Thoracic aorta (tissue), 2 donors: ENCODE data around the gene TMEM18. TPM values are rescaled to one million over a fixed set of nuclear protein-coding genes. Genes with fewer than 3 reads are reported as not detected.

ENCODE experiments used
- ATAC-seq: fragments of 150-250 bp; one replicate; pipeline ENCODE4 v1.8.0; 2017; ENCODE audit warnings: low read depth; ENCODE audit not compliant: insufficient number of reproducible peaks, low FRiP score
- DNase-seq: peaks from one replicate; pipeline ENCODE4 v3.0.0-alpha.2; 2020; ENCODE audit warnings: low spot score
- H3K27ac ChIP-seq, 2 donors: fragments of 200-600 bp; sonication (generic); 1 replicate in 1 of 2; 2 replicates in 1 of 2; pipeline ENCODE4 v1.5.1; 2016; ENCODE audit warnings: mild to moderate bottlenecking in 2 of 2, moderate library complexity in 2 of 2
- H3K27me3 ChIP-seq: fragments of 200-600 bp; sonication (generic); replicated peaks from 2 replicates; pipeline ENCODE4 v1.6.0; 2016; ENCODE audit warnings: mild to moderate bottlenecking; ENCODE audit not compliant: insufficient read depth
- H3K36me3 ChIP-seq: fragments of 200-600 bp; sonication (generic); one replicate; pipeline ENCODE4 v1.5.1; 2016
- H3K4me1 ChIP-seq, 2 donors: fragments of 200-600 bp; sonication (generic); 1 replicate in 1 of 2; 2 replicates in 1 of 2; pipeline versions ENCODE4 v1.5.1 to v1.6.0; 2016; ENCODE audit warnings: low read depth in 2 of 2, mild to moderate bottlenecking in 1 of 2; ENCODE audit not compliant: control insufficient read depth in 1 of 2
- H3K4me3 ChIP-seq: fragments of 200-600 bp; sonication (generic); 2 replicates; pipeline ENCODE4 v1.5.1; 2016; ENCODE audit warnings: mild to moderate bottlenecking
- H3K9me3 ChIP-seq: fragments of 200-600 bp; sonication (generic); 2 replicates; pipeline ENCODE4 v1.5.1; 2016
- CTCF ChIP-seq: fragments of 200-600 bp; sonication (generic); IDR thresholded peaks from one replicate; pipeline ENCODE4 v1.5.1; 2019; ENCODE audit warnings: antibody characterized with exemption
- total RNA-seq, 2 donors: library from RNA; depleted of rRNA; stranded (reverse); fragments of >200 nt; gene quantifications; one replicate each; pipeline versions ENCODE4 v1.1.0 to v1.2.3, GENCODE V29; 2016

The TMEM18 gene
- total RNA-seq, 2 donors from 2014 or later = 3.1 to 14.8 TPM

GRCh38 chr2:643334-643733 is 33.9 kb downstream of the TMEM18 start:
- Histone ChIP-seq H3K4me3 (no peak overlapping the region), H3K9me3 (no peaks in the 10 kb centered on the region), H3K27me3 (no peaks in the 10 kb centered on the region), H3K36me3 (no peaks in the 10 kb centered on the region), H3K4me1 (no peaks in the 10 kb centered on the region), H3K27ac (no peak overlapping the region)
- ATAC-seq (no peak), DNase-seq (no peak)
- no peak for TF ChIP-seq CTCF

DNA sequence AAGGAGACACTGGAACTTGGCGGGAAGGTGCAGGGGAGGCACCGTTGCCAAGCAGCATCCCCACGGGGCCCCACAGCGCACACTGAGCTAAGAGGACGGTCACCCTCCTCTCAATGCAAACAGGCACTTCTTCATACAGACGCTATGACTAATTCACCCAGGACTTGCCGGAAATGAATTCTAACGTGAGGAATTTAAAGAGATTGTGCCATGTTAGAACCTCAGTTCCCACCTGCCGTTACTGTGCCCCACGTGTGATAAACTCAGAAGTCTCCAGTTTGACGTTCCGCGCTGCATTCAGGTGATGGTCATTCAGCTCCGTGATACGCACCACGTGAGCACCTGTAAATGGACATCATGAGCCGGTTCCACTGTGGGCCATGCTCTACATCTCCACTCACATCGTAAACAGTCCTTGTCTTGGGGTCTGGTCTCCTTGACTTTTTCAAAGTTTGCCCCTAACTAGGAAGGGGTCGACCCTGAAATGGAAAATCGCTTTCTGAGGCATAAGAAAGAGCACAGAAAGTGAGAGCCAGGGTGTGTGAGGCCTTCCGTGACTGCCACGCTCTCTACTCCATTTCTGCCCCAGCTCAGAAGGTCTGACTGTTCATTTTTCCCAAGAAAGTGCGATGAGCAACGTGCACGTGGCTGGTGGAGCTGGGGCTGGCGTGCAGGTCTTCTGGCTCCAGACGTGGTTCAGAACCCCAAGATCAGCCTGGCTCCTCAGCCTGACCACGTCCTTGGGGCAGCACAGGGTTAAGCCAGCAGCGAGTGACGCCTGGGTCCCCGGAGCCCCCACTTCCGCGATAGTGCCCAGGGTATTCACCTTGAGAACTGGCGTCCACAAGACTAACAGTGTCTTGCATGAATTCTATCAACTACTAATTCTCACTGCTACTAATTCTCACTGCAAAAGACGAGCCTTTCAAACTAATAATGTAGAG is 35.1 kb downstream of the TMEM18 start:
- H3K27me3 ChIP-seq = no peaks in the 10 kb centered on the region
- no peak for TF ChIP-seq CTCF
- ATAC-seq (no peak), DNase-seq (no peak)
- no peaks in the 10 kb centered on the region for H3K9me3 ChIP-seq
- H3K27ac ChIP-seq = no peak overlapping the region
- no peaks in the 10 kb centered on the region for H3K4me1 ChIP-seq
- H3K36me3 ChIP-seq = no peaks in the 10 kb centered on the region
- H3K4me3 ChIP-seq = no peak overlapping the region

GRCh38 chr2:641164-641871 is 35.9 kb downstream of the TMEM18 start:
- Histone ChIP-seq H3K4me1 (peaks cover 4 to 6% of the 10 kb centered on the region in 2 donors), H3K4me3 (no peak overlapping the region), H3K27ac (no peak overlapping the region), H3K36me3 (no peaks in the 10 kb centered on the region), H3K27me3 (no peaks in the 10 kb centered on the region), H3K9me3 (no peaks in the 10 kb centered on the region)
- ATAC-seq = no peak
- TF ChIP-seq CTCF = no peak
- DNase-seq = no peak

GRCh38 chr2:639703-640102 is 37.5 kb downstream of the TMEM18 start:
- Histone ChIP-seq H3K36me3 (no peaks in the 10 kb centered on the region), H3K27me3 (no peaks in the 10 kb centered on the region), H3K27ac (no peak overlapping the region), H3K9me3 (no peaks in the 10 kb centered on the region), H3K4me3 (no peak overlapping the region), H3K4me1 (peaks cover 4 to 6% of the 10 kb centered on the region in 2 donors)
- DNase-seq (no peak), ATAC-seq (no peak)
- TF ChIP-seq CTCF = no peak

DNA sequence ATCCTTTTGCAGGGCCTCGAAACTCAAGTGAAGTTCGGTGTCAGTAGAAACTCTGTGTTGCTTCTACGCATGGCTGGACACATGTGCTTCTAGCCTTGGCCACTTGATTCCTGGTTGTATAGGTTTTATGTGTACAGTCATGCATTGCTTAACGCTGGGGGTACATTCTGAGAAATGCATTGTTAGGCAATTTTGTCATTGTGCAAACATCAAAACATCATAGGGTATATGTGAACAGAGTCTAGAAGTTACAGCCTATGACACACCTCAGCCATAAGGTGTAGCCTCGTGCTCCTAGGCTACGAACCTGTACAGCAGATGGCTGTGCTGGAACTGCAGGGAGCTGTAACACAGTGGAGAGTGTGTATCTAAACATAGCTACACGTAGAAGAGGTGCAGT is 39.4 kb downstream of the TMEM18 start:
- Histone ChIP-seq H3K4me1 (peaks cover 4 to 6% of the 10 kb centered on the region in 2 donors), H3K27me3 (no peaks in the 10 kb centered on the region), H3K4me3 (no peak overlapping the region), H3K27ac (no peak overlapping the region), H3K9me3 (no peaks in the 10 kb centered on the region), H3K36me3 (no peaks in the 10 kb centered on the region)
- no peak for TF ChIP-seq CTCF
- no peak for ATAC-seq
- no peak for DNase-seq
